ENCODE measurements around the gene ITGAV.

The ITGAV gene

GRCh38 chr2:186714611-186715010, 124.8 kb downstream of the ITGAV start:
- no peaks in the 10 kb centered on the region for H3K36me3 ChIP-seq (ENCODE audit: insufficient read depth, insufficient read length, low read length)
- peaks cover 3% of the 10 kb centered on the region for H3K4me1 ChIP-seq (ENCODE audit: insufficient read depth, insufficient read length)
- no peak overlapping the region for H3K9ac ChIP-seq (ENCODE audit: insufficient read length, low read depth)
- TF ChIP-seq ZNF274 (IDR thresholded peaks at IDR 0.05; ENCODE audit: low read depth, low read length) (no peak), YY1 (IDR thresholded peaks at IDR 0.05; ENCODE audit: insufficient read depth, insufficient read length) (no peak), SUZ12 (IDR thresholded peaks at IDR 0.05; ENCODE audit: extremely low read depth, insufficient read depth, insufficient read length) (no peak)
- H3K27me3 ChIP-seq (ENCODE audit: insufficient read depth, insufficient read length), result no peaks in the 10 kb centered on the region
- no peak overlapping the region for H3K4me3 ChIP-seq (ENCODE audit: insufficient read length, low read depth)
- H3K9me3 ChIP-seq (ENCODE audit: insufficient read depth, low read length), result no peaks in the 10 kb centered on the region
- DNase-seq (ENCODE audit: low read depth, low spot score), result no peak

- Histone ChIP-seq H3K4me3 (ENCODE audit: insufficient read length, low read depth) (no peak overlapping the region), H3K36me3 (ENCODE audit: insufficient read depth, insufficient read length, low read length) (no peaks in the 10 kb centered on the region), H3K27me3 (ENCODE audit: insufficient read depth, insufficient read length) (no peaks in the 10 kb centered on the region), H3K9ac (ENCODE audit: insufficient read length, low read depth) (no peak overlapping the region), H3K9me3 (ENCODE audit: insufficient read depth, low read length) (no peaks in the 10 kb centered on the region), H3K4me1 (ENCODE audit: insufficient read depth, insufficient read length) (peaks cover 3% of the 10 kb centered on the region)
- TF ChIP-seq SUZ12 (IDR thresholded peaks at IDR 0.05; ENCODE audit: extremely low read depth, insufficient read depth, insufficient read length) (no peak), YY1 (IDR thresholded peaks at IDR 0.05; ENCODE audit: insufficient read depth, insufficient read length) (no peak), ZNF274 (IDR thresholded peaks at IDR 0.05; ENCODE audit: low read depth, low read length) (no peak)
- no peak for DNase-seq (ENCODE audit: low read depth, low spot score)
Observed at GRCh38 chr2:186716004-186716403, 126.1 kb downstream of the ITGAV start.

GRCh38 chr2:186716899-186717298, 127.0 kb downstream of the ITGAV start:
- no peaks in the 10 kb centered on the region for H3K27me3 ChIP-seq (ENCODE audit: insufficient read depth, insufficient read length)
- DNase-seq (ENCODE audit: low read depth, low spot score), result no peak
- H3K9ac ChIP-seq (ENCODE audit: insufficient read length, low read depth), result no peak overlapping the region
- H3K9me3 ChIP-seq (ENCODE audit: insufficient read depth, low read length), result no peaks in the 10 kb centered on the region
- TF ChIP-seq YY1 (IDR thresholded peaks at IDR 0.05; ENCODE audit: insufficient read depth, insufficient read length) (no peak), SUZ12 (IDR thresholded peaks at IDR 0.05; ENCODE audit: extremely low read depth, insufficient read depth, insufficient read length) (no peak), ZNF274 (IDR thresholded peaks at IDR 0.05; ENCODE audit: low read depth, low read length) (no peak)
- no peaks in the 10 kb centered on the region for H3K36me3 ChIP-seq (ENCODE audit: insufficient read depth, insufficient read length, low read length)
- peaks cover 3% of the 10 kb centered on the region for H3K4me1 ChIP-seq (ENCODE audit: insufficient read depth, insufficient read length)
- H3K4me3 ChIP-seq (ENCODE audit: insufficient read length, low read depth), result no peak overlapping the region

GRCh38 chr2:186717320-186718007, 127.6 kb downstream of the ITGAV start:
- Histone ChIP-seq H3K4me1 (ENCODE audit: insufficient read depth, insufficient read length) (peaks cover 3% of the 10 kb centered on the region), H3K9ac (ENCODE audit: insufficient read length, low read depth) (no peak overlapping the region), H3K27me3 (ENCODE audit: insufficient read depth, insufficient read length) (no peaks in the 10 kb centered on the region), H3K4me3 (ENCODE audit: insufficient read length, low read depth) (no peak overlapping the region), H3K9me3 (ENCODE audit: insufficient read depth, low read length) (no peaks in the 10 kb centered on the region), H3K36me3 (ENCODE audit: insufficient read depth, insufficient read length, low read length) (no peaks in the 10 kb centered on the region)
- TF ChIP-seq YY1 (IDR thresholded peaks at IDR 0.05; ENCODE audit: insufficient read depth, insufficient read length), result no peak
- no peak for TF ChIP-seq SUZ12 (IDR thresholded peaks at IDR 0.05; ENCODE audit: extremely low read depth, insufficient read depth, insufficient read length)
- TF ChIP-seq ZNF274 (IDR thresholded peaks at IDR 0.05; ENCODE audit: low read depth, low read length), result no peak
- no peak for DNase-seq (ENCODE audit: low read depth, low spot score)

GRCh38 chr2:186718122-186718521, 128.3 kb downstream of the ITGAV start:
- H3K4me3 ChIP-seq (ENCODE audit: insufficient read length, low read depth), result no peak overlapping the region
- H3K36me3 ChIP-seq (ENCODE audit: insufficient read depth, insufficient read length, low read length), result no peaks in the 10 kb centered on the region
- no peaks in the 10 kb centered on the region for H3K9me3 ChIP-seq (ENCODE audit: insufficient read depth, low read length)
- TF ChIP-seq SUZ12 (IDR thresholded peaks at IDR 0.05; ENCODE audit: extremely low read depth, insufficient read depth, insufficient read length) (no peak), ZNF274 (IDR thresholded peaks at IDR 0.05; ENCODE audit: low read depth, low read length) (no peak), YY1 (IDR thresholded peaks at IDR 0.05; ENCODE audit: insufficient read depth, insufficient read length) (no peak)
- H3K27me3 ChIP-seq (ENCODE audit: insufficient read depth, insufficient read length), result no peaks in the 10 kb centered on the region
- DNase-seq (ENCODE audit: low read depth, low spot score), result no peak
- peaks cover 3% of the 10 kb centered on the region for H3K4me1 ChIP-seq (ENCODE audit: insufficient read depth, insufficient read length)
- H3K9ac ChIP-seq (ENCODE audit: insufficient read length, low read depth), result no peak overlapping the region

- Histone ChIP-seq H3K9me3 (ENCODE audit: insufficient read depth, low read length) (no peaks in the 10 kb centered on the region), H3K36me3 (ENCODE audit: insufficient read depth, insufficient read length, low read length) (no peaks in the 10 kb centered on the region), H3K27me3 (ENCODE audit: insufficient read depth, insufficient read length) (no peaks in the 10 kb centered on the region), H3K4me1 (ENCODE audit: insufficient read depth, insufficient read length) (peaks cover 3% of the 10 kb centered on the region), H3K4me3 (ENCODE audit: insufficient read length, low read depth) (no peak overlapping the region), H3K9ac (ENCODE audit: insufficient read length, low read depth) (no peak overlapping the region)
- no peak for TF ChIP-seq YY1 (IDR thresholded peaks at IDR 0.05; ENCODE audit: insufficient read depth, insufficient read length)
- TF ChIP-seq ZNF274 (IDR thresholded peaks at IDR 0.05; ENCODE audit: low read depth, low read length), result no peak
- no peak for TF ChIP-seq SUZ12 (IDR thresholded peaks at IDR 0.05; ENCODE audit: extremely low read depth, insufficient read depth, insufficient read length)
- DNase-seq (ENCODE audit: low read depth, low spot score), result no peak
Observed at GRCh38 chr2:186718903-186719302, 129.0 kb downstream of the ITGAV start.

- no peak for TF ChIP-seq SUZ12 (IDR thresholded peaks at IDR 0.05; ENCODE audit: extremely low read depth, insufficient read depth, insufficient read length)
- TF ChIP-seq ZNF274 (IDR thresholded peaks at IDR 0.05; ENCODE audit: low read depth, low read length), result no peak
- TF ChIP-seq YY1 (IDR thresholded peaks at IDR 0.05; ENCODE audit: insufficient read depth, insufficient read length), result no peak
- H3K36me3 ChIP-seq (ENCODE audit: insufficient read depth, insufficient read length, low read length), result no peaks in the 10 kb centered on the region
- H3K9me3 ChIP-seq (ENCODE audit: insufficient read depth, low read length), result no peaks in the 10 kb centered on the region
- no peak for DNase-seq (ENCODE audit: low read depth, low spot score)
- H3K27me3 ChIP-seq (ENCODE audit: insufficient read depth, insufficient read length), result no peaks in the 10 kb centered on the region
- H3K4me1 ChIP-seq (ENCODE audit: insufficient read depth, insufficient read length), result peaks cover 3% of the 10 kb centered on the region
- H3K9ac ChIP-seq (ENCODE audit: insufficient read length, low read depth), result no peak overlapping the region
- H3K4me3 ChIP-seq (ENCODE audit: insufficient read length, low read depth), result no peak overlapping the region
Observed at GRCh38 chr2:186721956-186722355, 132.1 kb downstream of the ITGAV start.

Data from NT2/D1 (cell line).